Measurements from ENCODE around the gene PLOD1.
A peak's percentile ranks its signal among the peaks of the same experiment; 100 is the strongest.

The PLOD1 gene

GRCh38 chr1:11907275-11908094 lies 27.0 kb upstream of the PLOD1 start:
- TF ChIP-seq SIN3A (IDR thresholded peaks at IDR 0.05; ENCODE audit: borderline replicate concordance, insufficient read depth, low read length) (no peak), REST (IDR thresholded peaks at IDR 0.05; ENCODE audit: insufficient read depth in 1 of 2, low read depth in 2 of 2, low read length in 2 of 2) (no peak), TAF1 (IDR thresholded peaks at IDR 0.05; ENCODE audit: borderline replicate concordance, insufficient read depth, low read length) (no peak), FOXP2 (optimal IDR thresholded peaks at IDR 0.05; ENCODE audit: borderline replicate concordance, extremely low read depth, extremely low read length, insufficient read depth) (no peak), POLR2AphosphoS5 (IDR thresholded peaks at IDR 0.05; ENCODE audit: low read depth, low read length) (no peak)

GRCh38 chr1:11908095-11908675 lies 26.3 kb upstream of the PLOD1 start:
- TF ChIP-seq FOXP2 (optimal IDR thresholded peaks at IDR 0.05; ENCODE audit: borderline replicate concordance, extremely low read depth, extremely low read length, insufficient read depth) (no peak), SIN3A (IDR thresholded peaks at IDR 0.05; ENCODE audit: borderline replicate concordance, insufficient read depth, low read length) (peak; percentile 97), TAF1 (IDR thresholded peaks at IDR 0.05; ENCODE audit: borderline replicate concordance, insufficient read depth, low read length) (peak; percentile 17; the same call in 1 of the 2 replicates), POLR2AphosphoS5 (IDR thresholded peaks at IDR 0.05; ENCODE audit: low read depth, low read length) (peak; percentile 100), REST (IDR thresholded peaks at IDR 0.05; ENCODE audit: insufficient read depth in 1 of 2, low read depth in 2 of 2, low read length in 2 of 2) (no peak)

- no peak for TF ChIP-seq TAF1 (IDR thresholded peaks at IDR 0.05; ENCODE audit: borderline replicate concordance, insufficient read depth, low read length)
- TF ChIP-seq POLR2AphosphoS5 (IDR thresholded peaks at IDR 0.05; ENCODE audit: low read depth, low read length): no peak
- no peak for TF ChIP-seq SIN3A (IDR thresholded peaks at IDR 0.05; ENCODE audit: borderline replicate concordance, insufficient read depth, low read length)
- TF ChIP-seq REST (IDR thresholded peaks at IDR 0.05; ENCODE audit: insufficient read depth in 1 of 2, low read depth in 2 of 2, low read length in 2 of 2): no peak
- TF ChIP-seq FOXP2 (optimal IDR thresholded peaks at IDR 0.05; ENCODE audit: borderline replicate concordance, extremely low read depth, extremely low read length, insufficient read depth): no peak
Observed at GRCh38 chr1:11912000-11912399, 22.5 kb upstream of the PLOD1 start.

GRCh38 chr1:11913291-11913690 lies 21.2 kb upstream of the PLOD1 start:
- TF ChIP-seq FOXP2 (optimal IDR thresholded peaks at IDR 0.05; ENCODE audit: borderline replicate concordance, extremely low read depth, extremely low read length, insufficient read depth): no peak

- TF ChIP-seq FOXP2 (optimal IDR thresholded peaks at IDR 0.05; ENCODE audit: borderline replicate concordance, extremely low read depth, extremely low read length, insufficient read depth): no peak
- no peak for TF ChIP-seq SIN3A (IDR thresholded peaks at IDR 0.05; ENCODE audit: borderline replicate concordance, insufficient read depth, low read length)
- TF ChIP-seq REST (IDR thresholded peaks at IDR 0.05; ENCODE audit: insufficient read depth in 1 of 2, low read depth in 2 of 2, low read length in 2 of 2): no peak
- TF ChIP-seq TAF1 (IDR thresholded peaks at IDR 0.05; ENCODE audit: borderline replicate concordance, insufficient read depth, low read length): no peak
- TF ChIP-seq POLR2AphosphoS5 (IDR thresholded peaks at IDR 0.05; ENCODE audit: low read depth, low read length): no peak
Observed at GRCh38 chr1:11914024-11914423, 20.5 kb upstream of the PLOD1 start.

All from PFSK-1 (cell line).